Measurements from ENCODE around the gene DPP6.
"Not testable (repeated sequence)": the region's sequence is repeated elsewhere in the genome, so short reads cannot be mapped to it uniquely, and the experiment has no call there.

The DPP6 gene

DNA sequence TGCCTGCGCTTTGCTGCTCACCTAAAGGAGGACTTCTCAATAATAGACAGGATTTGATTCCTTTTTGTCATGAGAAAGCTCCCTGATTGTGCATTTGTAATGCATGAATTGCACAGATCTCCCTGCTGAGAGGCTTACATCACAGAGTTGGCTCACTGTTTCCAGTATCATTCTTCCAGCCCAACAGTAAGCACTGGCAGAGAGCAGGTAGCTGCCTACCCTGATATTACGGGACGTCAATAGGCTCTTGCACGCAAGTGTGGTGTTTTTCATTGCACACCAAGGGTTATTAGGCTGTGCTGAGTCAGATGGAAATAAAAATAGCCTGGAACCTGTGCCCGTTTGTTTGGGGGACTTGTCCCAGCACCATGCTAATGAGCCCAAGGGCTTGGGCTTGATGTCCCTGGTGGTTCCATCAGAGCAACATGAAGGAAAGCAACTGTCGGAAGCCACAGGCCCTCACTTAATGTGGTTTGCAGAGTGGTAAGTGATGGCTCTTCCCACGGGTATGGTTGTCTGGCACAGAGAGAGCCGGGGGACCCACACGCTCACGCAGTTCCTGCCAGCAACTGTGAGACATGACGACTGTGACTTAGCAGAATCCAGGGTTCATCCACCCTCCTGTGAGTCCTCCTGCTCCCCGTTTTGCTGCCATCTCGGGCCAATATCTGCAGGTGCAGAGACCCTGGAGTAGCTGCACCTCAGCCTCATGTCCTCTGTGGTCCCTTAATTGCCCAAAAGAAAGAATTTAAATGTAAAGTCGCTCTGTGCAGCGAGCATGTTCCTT lies 20.4 kb downstream of the DPP6 start:
- peak; percentile 32 for DNase-seq (ENCODE audit: low spot score)

DNA sequence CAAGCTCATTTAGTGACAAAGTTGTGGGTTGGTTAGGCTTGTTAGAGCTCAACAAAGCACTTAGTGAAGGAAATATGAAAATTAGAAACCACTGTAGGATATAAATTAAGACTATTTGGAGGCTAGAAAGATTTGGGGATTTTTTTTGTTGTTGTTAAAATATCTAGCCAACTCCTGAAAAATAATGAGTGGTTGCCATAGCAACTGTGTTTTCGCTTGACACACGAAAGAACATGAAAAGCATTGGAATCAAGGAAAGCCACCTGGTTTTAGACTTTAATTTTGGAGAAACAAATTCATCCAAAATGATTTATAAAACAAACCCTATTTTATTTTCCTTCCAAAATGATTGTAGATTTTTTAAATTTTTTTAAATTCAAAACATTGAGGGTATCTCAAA lies 26.3 kb downstream of the DPP6 start:
- DNase-seq (ENCODE audit: low spot score) = not testable (repeated sequence)

DNA sequence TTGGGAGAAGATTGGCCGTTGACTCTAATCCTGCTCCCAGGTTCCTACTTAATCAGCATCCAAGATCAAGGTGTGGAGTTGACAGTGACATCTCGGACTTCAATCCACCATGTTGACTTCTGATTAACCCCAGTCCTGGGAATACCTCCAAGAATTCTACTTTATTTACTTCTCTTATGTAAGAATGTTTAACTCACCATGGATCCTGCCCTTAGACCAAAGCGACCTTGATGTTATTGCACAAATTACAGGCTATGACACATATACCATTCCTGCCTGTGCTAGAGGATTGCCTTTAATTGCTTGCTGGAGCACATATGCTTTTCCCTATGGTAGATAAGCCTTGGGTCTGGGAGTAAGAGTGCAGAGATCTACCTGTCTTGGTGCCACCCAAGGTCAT lies 28.1 kb downstream of the DPP6 start:
- DNase-seq (ENCODE audit: low spot score) = not testable (repeated sequence)

DNA sequence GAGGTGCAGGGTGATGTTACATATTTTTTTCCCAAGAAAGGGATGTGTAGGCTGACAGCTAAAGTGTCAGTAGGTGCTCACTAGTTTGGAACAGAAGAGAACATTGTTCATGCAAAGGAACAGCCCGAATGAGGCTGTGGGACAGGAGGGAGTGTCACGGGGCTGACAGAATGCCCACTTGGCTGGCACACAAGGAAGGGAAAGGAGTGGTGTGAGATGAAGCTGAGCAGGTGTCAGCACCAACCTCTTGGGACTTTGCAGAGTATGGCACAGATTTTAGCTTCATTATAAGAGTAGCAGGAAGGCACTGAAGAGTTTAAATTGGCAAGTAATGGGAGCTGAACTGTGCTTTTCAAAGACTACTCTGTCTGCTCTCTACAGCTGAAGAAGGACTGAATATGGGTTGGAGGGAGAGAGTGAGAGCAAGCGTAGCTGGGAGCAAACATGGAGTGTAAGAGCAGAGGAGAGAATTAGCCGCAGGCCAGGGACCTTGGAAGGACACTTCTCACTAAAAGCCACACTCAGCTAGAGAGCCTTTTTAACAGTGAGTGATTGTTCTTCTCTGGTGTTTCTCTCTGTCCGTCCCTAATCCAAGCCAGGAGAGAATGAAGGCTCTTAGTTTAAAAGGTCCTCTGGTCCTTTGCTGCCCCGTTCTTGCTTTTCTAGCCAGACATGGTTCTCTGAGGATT lies 35.0 kb downstream of the DPP6 start:
- peak; percentile 50 for DNase-seq (ENCODE audit: low spot score)

DNA sequence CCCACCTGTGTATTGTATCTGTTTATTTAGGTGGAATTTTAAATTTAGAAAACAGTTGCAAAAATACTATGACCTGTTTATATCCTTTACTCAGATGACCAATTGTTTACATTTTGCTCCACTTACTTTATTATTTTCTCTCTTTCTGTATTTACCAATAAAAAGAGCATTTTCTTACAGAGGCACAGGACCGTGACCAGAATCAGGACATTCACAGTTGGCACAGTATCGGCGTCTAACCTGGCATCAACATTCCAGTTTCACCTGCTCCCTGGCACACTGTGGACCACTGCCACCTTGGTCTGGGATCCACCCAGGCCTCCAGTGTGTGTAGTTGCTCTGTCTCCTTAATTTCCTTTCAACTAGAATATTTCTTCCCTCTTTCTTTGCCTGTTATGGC lies 39.9 kb downstream of the DPP6 start:
- DNase-seq (ENCODE audit: low spot score) = not testable (repeated sequence)

DNA sequence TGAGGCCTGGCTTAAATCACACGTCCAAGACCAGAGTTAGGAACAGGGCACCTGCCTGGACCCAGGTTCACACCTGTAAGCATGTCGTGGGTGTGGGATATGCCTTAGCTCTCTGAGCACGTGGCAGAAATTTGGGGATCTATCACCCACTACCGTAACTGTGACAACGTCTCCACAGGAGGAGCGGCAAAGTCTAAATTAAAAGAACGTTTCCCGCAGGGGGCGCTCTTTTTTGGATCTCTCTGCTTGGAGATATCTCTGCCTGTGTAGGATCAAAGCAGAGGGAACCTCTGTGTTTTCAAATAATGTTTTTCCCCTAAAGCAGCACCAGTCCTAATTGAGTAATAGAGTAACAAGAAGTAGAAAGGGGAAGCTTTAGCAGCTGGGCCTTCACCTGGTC lies 43.0 kb downstream of the DPP6 start:
- not testable (repeated sequence) for DNase-seq (ENCODE audit: low spot score)

DNA sequence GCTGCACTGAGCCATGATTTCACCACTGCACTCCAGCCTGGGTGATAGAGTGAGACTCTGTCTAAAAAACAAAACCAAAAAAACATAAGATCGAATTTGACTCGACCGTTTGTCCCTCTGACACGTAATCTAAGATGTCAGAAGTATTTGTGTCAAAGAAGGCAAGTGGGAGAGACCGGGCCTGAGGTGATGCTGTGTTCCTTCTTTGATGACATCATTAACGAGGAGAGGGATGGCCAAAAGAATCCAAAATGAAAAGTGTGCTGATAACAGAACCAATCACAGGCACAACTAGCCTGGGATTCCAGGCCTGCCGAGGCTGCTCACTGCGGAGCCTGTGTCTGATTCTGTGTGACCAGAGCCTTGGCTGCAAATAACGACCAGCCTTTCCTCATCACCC lies 52.9 kb downstream of the DPP6 start:
- not testable (repeated sequence) for DNase-seq (ENCODE audit: low spot score)

DNA sequence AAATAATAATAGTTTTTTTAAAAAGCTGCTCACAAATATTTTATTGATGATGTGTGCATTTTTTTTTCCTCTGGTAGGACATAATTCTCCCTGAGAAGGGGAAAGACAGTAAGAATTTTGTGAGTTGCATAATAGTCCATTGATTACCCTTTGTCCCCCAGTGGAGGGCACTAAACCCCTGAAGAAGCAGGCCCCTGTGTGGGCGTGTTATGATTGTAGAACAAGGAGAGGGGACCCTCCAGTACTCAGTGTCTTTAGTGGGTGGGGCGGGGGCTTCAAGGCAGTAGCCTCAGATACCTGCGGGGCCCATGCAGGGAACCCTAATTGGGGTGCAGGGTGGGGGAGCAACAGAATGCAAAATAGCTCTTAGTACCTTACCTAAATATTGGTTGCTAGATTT lies 57.4 kb downstream of the DPP6 start:
- not testable (repeated sequence) for DNase-seq (ENCODE audit: low spot score)

DNA sequence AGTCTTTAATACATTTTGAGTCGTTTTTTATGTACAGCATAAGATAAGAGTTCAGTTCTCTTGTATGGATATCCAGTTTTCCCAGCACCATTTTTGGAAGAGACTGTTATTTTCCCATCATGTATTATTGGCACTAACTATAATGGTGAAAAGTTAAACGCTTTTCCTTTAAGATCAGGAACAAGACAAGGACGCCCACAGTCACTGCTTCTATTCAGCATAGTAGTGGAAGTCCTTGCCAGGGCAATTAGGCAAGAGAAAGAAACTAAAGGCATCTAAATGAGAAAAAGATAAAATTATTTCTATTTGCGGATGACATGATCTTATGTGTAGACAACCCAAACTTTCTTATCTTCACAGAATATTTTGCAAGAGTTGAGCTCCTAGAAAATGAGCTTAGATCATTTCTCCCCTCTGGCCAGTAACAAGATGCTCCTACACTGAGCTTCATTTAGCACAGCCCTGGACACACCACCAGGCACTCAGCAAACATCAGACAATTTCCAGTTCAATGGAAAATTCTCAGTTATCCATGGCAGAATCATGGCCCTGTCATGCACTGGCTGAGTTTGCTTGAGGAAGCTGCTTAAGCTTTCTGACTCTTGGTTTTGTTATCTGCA lies 61.6 kb downstream of the DPP6 start:
- DNase-seq (ENCODE audit: low spot score) = not testable (repeated sequence)

DNA sequence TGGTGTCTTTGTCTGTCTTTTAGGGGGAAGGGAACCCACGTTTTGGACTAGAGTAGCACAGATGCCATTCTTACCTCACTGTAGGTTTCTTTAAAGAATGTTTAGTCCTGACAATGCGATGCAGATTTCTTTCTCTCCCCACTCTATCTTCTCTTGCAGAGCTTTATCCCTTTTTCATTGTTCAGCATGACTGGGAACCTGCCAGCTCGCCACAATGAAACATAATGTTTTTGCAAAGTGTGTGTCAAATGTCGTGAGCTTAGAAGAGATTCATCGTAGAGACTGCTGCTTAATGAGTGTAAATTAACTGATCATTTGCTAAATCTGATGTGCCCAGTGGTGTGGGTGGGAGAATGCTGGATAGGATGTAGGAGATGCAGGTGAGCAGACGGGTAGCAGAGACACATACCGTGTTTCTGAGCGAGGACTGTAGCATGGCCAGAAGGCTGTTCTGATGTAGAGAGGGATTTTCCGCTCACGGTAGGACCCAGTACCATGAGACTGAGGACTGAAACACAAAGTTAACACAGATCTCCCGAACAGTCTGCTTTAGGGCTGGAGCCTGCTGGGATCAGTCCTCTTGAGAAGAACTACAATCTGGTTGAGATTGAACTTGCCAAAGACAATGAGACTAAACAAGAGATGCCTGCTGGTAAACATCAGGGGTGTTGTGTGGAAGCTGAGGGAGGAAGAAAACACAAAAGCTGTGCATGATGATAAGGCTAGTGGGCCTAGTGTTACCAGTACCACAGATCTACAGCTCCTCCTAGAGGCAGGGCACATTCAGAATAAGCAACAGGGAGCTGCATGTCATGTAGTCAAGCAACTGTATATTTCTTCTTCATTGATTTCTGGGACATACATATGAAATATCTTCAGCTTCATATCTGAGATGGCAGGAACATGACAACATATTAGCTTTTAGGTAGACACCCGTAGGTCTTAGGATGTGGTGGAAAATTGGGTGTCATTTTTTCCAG lies 65.5 kb downstream of the DPP6 start:
- peak; percentile 13 for DNase-seq (ENCODE audit: low spot score)

DNA sequence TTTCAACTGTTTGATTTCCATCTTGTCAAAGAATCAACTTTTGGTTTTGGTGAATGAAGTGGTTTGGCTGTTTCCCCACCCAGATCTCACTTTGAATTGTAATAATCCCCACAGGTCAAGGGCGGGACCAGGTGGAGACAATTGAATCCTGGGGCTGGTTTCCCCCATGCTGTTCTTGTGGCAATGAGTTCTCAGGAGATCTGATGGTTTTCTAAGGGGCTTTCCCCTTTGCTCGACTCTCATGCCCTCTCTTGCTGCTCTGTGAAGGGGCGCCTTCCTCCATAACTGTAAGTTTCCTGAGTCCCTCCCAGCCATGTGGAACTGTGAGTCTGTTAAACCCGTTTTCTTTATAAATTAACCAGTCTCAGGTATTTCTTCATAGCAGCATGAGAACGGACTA lies 68.6 kb downstream of the DPP6 start:
- DNase-seq (ENCODE audit: low spot score) = not testable (repeated sequence)

DNA sequence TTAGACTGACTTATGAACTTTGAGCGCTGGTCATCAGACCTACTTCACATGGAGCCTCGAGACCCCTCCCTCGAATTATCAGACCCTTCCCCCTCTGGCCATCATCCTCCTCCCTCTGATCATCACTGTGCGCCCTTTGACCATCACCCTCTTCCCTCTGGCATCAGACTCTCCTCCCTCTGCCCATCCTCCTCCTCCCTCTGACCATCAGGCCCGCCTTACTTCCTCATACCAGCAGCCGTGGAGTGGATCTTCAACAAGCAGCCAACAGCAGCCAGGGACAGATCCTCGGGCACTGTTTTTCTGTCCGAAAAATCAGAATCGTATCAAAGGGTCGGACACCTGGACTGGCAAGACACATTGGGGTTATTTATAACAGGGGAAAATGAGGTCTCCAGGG lies 70.5 kb downstream of the DPP6 start:
- DNase-seq (ENCODE audit: low spot score) = not testable (repeated sequence)

DNA sequence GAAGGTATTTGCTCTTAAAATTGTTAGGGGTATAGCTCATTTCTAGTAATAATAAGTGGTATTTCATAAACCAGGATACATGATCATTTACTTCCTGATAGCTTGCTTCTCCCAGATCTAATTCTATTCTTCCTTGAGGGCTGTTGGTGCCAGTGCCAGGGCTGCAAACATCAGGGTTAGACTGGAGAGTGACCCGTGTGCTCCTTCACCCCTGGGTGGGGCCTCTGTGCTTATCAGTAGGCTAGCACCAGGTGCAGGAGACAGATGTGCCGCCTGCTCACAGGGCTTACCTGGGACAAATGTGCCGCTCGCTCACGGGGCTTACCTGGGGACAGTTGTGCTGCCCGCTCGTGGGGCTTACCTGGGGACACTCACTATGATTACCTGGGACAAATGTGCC lies 71.2 kb downstream of the DPP6 start:
- not testable (repeated sequence) for DNase-seq (ENCODE audit: low spot score)

DNA sequence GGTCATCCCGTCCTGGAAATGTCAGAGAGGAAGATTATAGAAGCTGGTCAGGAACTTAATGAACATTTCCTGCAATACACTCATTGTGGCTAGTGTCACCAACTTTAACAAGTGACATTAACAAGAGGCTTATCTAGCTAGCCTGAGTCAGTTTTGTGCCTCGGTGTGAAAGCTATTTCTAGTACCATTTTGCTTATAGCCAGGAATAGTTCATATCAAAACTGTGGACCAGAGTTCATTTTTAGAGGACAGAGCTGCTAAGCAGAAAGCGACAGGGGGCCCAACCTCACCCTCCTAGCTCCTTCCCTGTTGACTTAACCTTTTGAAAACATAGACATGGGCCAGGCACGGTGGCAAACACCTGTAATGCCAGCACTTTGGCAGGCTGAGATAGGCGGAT lies 76.9 kb downstream of the DPP6 start:
- not testable (repeated sequence) for DNase-seq (ENCODE audit: low spot score)

DNA sequence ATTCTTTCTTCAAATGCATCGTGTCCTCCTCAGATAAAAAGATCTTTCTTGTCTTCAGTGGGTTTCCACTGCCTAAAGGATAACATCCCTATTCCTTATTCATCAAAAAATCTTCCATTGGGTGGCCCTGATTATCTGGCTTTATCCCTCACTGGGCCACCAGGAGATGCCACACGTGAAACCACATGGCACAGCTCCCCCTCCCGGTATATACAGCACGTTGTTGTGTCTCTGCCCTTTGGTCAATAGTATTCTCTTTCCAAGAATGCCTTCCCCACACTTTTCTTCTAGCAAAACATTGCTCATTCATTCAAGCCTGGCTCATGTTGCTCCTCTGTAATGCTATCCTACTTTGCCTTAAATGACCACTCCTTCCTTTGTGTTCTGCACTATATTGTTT lies 80.4 kb downstream of the DPP6 start:
- not testable (repeated sequence) for DNase-seq (ENCODE audit: low spot score)

DNA sequence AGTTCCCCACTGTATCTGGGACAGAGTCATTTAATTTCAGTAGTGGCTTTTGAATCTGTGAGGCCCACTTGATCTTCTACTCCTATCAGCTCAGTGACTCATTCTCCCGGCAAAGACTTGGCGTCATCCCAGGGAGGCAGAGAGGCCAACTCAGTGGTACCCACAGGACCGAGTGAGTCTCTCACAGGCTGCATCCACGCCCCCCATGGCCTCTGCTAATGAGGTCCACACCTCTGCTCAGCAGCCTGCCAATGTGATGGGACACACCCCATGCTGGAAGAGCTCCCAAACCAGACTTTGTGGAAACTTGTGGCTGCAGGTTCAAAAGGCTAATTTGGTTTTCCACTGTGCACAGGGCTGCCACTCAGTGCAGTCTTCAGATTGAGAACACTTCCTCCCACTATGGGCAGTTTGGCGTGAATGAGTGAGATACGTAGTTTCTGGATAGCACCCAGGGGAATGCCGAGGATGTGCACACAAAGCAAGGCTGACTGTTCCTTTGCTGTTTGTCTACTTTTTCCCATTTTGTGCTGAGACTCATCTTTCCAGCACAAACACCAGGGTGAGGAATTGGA lies 81.6 kb downstream of the DPP6 start:
- not testable (repeated sequence) for DNase-seq (ENCODE audit: low spot score)

DNA sequence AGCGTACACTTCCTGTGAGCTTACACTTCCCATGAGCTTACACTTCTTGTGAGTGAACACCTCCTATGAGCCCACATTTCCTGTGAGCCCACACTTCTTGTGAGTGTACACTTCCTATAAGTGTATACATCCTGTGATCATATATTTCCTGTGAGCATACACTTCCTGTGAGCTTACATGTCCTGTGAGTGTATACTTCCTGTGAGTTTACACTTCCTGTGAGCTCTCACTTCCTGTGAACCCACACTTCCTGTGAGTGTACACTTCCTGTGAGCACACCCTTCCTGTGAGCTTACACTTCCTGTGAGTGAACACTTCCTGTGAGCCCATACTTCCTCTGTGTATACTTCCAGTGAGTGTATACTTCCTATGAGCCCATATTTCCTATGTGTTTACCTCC lies 82.5 kb downstream of the DPP6 start:
- not testable (repeated sequence) for DNase-seq (ENCODE audit: low spot score)

DNA sequence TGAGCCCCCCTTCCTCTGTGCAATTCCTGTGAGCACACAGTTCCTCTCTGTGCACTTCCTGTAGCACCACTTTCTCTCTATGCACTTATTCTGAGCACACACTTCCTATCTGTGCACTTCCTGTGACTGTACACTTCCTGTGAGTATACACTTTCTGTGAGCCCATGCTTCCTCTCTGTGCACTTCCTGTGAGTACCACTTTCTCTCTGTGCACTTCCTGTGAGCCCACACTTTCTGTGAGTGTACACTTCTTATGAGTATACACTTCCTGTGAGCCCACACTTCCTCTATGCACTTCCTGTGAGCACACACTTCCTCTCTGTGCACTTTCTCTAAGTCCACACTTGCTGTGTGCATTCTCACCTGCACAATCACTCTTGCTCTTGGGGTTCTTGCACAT lies 83.4 kb downstream of the DPP6 start:
- DNase-seq (ENCODE audit: low spot score) = not testable (repeated sequence)

DNA sequence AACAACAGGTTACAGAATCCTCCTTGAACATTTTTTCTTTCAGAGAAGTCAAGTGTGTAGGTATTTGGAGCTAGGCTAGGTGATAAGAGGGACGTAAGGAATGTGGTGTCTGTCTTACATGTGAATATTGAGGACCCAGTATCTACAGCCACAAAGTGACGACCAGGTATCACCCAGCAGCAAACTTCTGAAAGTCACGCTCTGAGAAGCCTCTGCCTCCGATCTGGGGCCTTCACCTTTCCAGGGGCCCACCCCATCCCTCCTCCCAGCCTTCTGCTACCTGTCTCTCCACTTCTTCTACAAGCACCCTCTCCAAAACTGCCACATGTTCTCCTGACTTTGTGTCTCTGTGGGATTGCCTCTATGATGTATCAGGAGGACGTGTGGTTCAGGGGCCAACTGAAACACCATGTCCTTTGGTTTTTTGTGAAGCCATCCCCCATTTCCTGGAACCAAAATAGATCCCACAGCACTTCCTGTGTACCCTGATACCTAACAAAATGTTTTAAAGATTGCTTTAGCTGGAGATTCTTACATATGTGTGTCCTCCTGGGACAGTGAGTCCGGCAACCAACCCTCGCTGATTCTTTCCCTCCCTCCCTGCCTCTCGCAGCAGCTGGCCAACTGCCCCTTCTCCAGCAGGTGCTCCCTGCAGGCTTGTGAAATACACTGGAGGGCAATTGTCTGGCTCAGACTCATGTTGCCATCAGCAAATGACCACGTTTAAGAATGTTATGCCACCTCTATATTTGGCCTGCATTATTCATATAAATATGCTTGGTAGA lies 93.9 kb downstream of the DPP6 start:
- DNase-seq (ENCODE audit: low spot score) = not testable (repeated sequence)

DNA sequence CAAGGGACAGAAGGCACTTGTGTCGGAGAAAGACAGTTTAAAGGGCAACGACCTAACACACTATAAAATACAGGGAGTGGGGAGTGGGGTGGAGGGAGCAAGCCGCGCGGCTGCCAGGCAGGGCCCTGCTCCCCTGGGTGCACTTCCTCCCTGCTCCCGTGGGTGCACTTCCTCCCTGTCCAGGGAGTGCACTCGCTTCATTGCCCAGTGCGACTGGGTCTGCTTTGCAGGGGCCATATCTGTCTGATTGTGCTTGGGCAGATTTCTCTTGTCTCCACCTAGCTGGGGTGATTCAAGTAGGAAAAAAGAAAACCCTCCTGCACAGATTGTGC lies 94.5 kb downstream of the DPP6 start:
- not testable (repeated sequence) for DNase-seq (ENCODE audit: low spot score)

Data from Ammon's horn (tissue), 1 donor.